ENCODE results near the gene C1QTNF8. TPM values are rescaled to one million over a fixed set of nuclear protein-coding genes. Genes with fewer than 3 reads are reported as not detected.
A peak's percentile ranks its signal among the peaks of the same experiment; 100 is the strongest.

C1QTNF8 gene
- polyA plus RNA-seq, 2 of the 4 experiments (the other 2 are of a cell fraction) = not detected

DNA sequence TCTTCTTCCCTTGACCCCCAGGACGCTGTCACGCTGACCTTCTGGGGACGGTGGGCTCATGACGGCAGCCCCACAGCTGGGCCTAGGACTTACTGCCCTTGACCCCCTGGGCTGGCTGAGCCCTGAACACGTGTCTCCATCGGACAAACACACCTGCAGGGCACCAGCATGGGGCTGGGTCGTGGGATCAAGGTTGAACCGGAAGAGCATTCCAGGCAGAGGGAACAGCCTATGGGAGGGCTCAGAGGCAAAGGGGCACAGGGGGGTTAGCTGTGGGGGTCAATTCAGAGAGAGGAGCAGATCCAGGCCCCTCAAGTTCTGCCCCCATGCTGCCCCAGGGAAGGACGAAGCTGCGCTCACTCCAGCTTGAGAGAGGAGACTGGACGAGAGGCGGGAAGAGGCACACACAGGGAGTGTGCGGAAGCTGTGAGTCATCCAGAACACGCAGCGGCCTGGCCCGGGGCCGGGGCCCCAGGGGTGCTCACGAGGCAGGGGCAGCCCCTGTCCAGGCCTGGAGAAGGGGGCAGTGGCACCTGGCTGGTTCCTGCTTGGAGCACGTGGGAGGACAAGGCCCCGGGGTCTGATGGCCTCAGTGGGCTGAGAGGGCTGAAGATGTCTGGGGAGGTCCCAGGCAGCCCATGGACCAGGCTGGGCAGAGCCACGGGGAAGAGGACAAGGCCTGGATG lies 13.6 kb downstream of the C1QTNF8 start:
- WGBS (ENCODE audit: missing lambda C conversion rate) = 47% methylated on average over 12 of the region's 21 CpGs
- Histone ChIP-seq H3K9me3 (peaks cover 23% of the 10 kb centered on the region), H3K4me2 (peak overlapping the region; percentile 68), H3K27ac (peak overlapping the region; percentile 80 to 82), H3K4me3 (no peak overlapping the region), H3K4me1 (peaks cover 43% of the 10 kb centered on the region)
- DNase-seq (ENCODE audit: low read depth in 1 of 2, low spot score in 1 of 2) = no peak
- TF ChIP-seq MYC (IDR thresholded peaks at IDR 0.05; ENCODE audit: borderline replicate concordance, low read length) = no peak
- no peak for TF ChIP-seq KDM5A (IDR thresholded peaks at IDR 0.05)
- TF ChIP-seq TP53 (CRISPR knock-in tag; IDR thresholded peaks at IDR 0.05) = no peak
- 0 out of 2 replicates have a peak, but pooled peaks have one; percentile 42 for TF ChIP-seq KDM1A (IDR thresholded peaks at IDR 0.05; ENCODE audit: low read depth)
- TF ChIP-seq JUNB (IDR thresholded peaks at IDR 0.05) = 0 out of 2 replicates have a peak, but pooled peaks have one; percentile 25
- TF ChIP-seq, protein P1, sequence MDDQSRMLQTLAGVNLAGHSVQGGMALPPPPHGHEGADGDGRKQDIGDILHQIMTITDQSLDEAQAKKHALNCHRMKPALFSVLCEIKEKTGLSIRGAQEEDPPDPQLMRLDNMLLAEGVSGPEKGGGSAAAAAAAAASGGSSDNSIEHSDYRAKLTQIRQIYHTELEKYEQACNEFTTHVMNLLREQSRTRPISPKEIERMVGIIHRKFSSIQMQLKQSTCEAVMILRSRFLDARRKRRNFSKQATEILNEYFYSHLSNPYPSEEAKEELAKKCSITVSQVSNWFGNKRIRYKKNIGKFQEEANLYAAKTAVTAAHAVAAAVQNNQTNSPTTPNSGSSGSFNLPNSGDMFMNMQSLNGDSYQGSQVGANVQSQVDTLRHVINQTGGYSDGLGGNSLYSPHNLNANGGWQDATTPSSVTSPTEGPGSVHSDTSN (IDR thresholded peaks at IDR 0.05) = no peak
- TF ChIP-seq, protein P2, sequence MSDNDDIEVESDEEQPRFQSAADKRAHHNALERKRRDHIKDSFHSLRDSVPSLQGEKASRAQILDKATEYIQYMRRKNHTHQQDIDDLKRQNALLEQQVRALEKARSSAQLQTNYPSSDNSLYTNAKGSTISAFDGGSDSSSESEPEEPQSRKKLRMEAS (IDR thresholded peaks at IDR 0.05) = peak; percentile 82
- no peak for TF ChIP-seq FOXS1 (CRISPR knock-in tag; IDR thresholded peaks at IDR 0.05)
- TF ChIP-seq, protein P3, sequence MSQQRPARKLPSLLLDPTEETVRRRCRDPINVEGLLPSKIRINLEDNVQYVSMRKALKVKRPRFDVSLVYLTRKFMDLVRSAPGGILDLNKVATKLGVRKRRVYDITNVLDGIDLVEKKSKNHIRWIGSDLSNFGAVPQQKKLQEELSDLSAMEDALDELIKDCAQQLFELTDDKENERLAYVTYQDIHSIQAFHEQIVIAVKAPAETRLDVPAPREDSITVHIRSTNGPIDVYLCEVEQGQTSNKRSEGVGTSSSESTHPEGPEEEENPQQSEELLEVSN (IDR thresholded peaks at IDR 0.05; ENCODE audit: borderline replicate concordance, low read depth) = peak; percentile 82
- TF ChIP-seq RNF2 (IDR thresholded peaks at IDR 0.05; ENCODE audit: borderline replicate concordance, low read depth) = no peak
- TF ChIP-seq FOSL2 (IDR thresholded peaks at IDR 0.05) = peak; percentile 45; the same call in 1 of the 2 replicates
- peak; percentile 75 for TF ChIP-seq FOSL2 (CRISPR knock-in tag; IDR thresholded peaks at IDR 0.05)
- CTCF ChIA-PET = interaction anchor here (1.2 to 11.9 kb wide), 4 partner anchors 9 to 26 kb away, joined by 3 to 108 read pairs (median 4); no protein-coding TSS in a partner anchor
- ATAC-seq = peak; percentile 49 to 56; a peak in 5 of 6 replicates
- POLR2A ChIA-PET = no interaction called here
- FAIRE-seq = no peak

DNA sequence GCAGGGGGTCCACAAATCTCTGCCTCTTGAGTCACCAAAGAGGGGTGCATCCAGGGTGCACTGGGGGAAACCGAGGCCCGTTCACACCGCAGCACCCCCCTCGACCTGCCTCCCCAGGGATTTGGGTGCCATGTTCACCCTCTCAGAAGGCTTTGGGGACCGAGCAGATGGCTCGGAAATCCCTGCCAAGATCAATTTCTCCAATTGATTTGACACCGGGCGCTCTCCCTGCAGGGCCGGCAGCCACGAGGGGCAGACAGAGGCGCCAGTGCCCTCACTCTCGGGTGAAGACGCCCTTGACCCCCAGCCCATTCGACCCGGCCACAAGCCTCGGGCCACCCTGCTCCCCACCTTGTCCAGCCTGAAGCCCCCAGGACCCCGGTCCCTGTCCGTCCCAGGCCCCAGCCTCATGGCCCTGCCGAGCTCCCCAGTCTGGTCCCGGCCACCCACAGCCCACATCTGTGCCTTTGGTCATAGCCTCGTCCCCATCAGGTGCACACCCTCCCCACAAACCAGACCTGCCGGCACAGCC lies 14.2 kb downstream of the C1QTNF8 start:
- Histone ChIP-seq H3K27ac (peak overlapping the region; percentile 80 to 82; a peak in 4 of 6 replicates), H3K4me2 (peak overlapping the region; percentile 68; the same call in 1 of the 3 replicates), H3K9me3 (peaks cover 23% of the 10 kb centered on the region), H3K4me1 (peaks cover 49% of the 10 kb centered on the region), H3K4me3 (no peak overlapping the region)
- DNase-seq (ENCODE audit: low read depth in 1 of 2, low spot score in 1 of 2) (no peak), FAIRE-seq (no peak), ATAC-seq (no peak)
- ChIA-PET POLR2A (no interaction called here), CTCF (interaction anchor here (1.2 to 11.9 kb wide), 4 partner anchors 8 to 25 kb away, joined by 3 to 108 read pairs (median 4); no protein-coding TSS in a partner anchor)
- TF ChIP-seq, protein P4, sequence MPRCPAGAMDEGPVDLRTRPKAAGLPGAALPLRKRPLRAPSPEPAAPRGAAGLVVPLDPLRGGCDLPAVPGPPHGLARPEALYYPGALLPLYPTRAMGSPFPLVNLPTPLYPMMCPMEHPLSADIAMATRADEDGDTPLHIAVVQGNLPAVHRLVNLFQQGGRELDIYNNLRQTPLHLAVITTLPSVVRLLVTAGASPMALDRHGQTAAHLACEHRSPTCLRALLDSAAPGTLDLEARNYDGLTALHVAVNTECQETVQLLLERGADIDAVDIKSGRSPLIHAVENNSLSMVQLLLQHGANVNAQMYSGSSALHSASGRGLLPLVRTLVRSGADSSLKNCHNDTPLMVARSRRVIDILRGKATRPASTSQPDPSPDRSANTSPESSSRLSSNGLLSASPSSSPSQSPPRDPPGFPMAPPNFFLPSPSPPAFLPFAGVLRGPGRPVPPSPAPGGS (IDR thresholded peaks at IDR 0.05) = no peak
- TF ChIP-seq TP53 (CRISPR knock-in tag; IDR thresholded peaks at IDR 0.05) (no peak), RCOR1 (IDR thresholded peaks at IDR 0.05; ENCODE audit: low read depth, low read length) (no peak), ZFP36 (IDR thresholded peaks at IDR 0.05; ENCODE audit: borderline replicate concordance, partially characterized antibody) (no peak), MAZ (IDR thresholded peaks at IDR 0.05; ENCODE audit: borderline replicate concordance, low read depth, low read length) (no peak), MAFK (IDR thresholded peaks at IDR 0.05; ENCODE audit: partially characterized antibody) (no peak), KDM1A (IDR thresholded peaks at IDR 0.05; ENCODE audit: low read depth) (no peak)
- TF ChIP-seq, protein P5, sequence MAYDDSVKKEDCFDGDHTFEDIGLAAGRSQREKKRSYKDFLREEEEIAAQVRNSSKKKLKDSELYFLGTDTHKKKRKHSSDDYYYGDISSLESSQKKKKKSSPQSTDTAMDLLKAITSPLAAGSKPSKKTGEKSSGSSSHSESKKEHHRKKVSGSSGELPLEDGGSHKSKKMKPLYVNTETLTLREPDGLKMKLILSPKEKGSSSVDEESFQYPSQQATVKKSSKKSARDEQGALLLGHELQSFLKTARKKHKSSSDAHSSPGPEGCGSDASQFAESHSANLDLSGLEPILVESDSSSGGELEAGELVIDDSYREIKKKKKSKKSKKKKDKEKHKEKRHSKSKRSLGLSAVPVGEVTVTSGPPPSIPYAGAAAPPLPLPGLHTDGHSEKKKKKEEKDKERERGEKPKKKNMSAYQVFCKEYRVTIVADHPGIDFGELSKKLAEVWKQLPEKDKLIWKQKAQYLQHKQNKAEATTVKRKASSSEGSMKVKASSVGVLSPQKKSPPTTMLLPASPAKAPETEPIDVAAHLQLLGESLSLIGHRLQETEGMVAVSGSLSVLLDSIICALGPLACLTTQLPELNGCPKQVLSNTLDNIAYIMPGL (CRISPR knock-in tag; IDR thresholded peaks at IDR 0.05; ENCODE audit: borderline replicate concordance) = no peak
- WGBS (ENCODE audit: missing lambda C conversion rate) = 82% methylated on average over 20 of the region's 22 CpGs

Data from A549 (cell line).